Heart right ventricle (tissue), 16 donors: ENCODE results near the gene SGK1. TPM values are rescaled to one million over a fixed set of nuclear protein-coding genes. Genes with fewer than 3 reads are reported as not detected.

Source experiments
- ATAC-seq, 8 donors: fragments of 200-7000 bp; cut with Tn5 transposase; one replicate each; pipeline ENCODE4 v1.9.1; 2020; ENCODE audit warnings: mild to moderate bottlenecking in 8 of 8, moderate library complexity in 8 of 8, moderate number of reproducible peaks in 1 of 8
- DNase-seq, 2 donors: peaks; one replicate each; pipeline ENCODE4 v3.0.0-alpha.2; 2020
- H3K27ac ChIP-seq, 10 donors: fragments of 200-600 bp; sonication (generic) in 2 of 10; one replicate each; pipeline versions ENCODE4 v1.5.0 to v1.8.0; 2020 to 2022; ENCODE audit warnings: mild to moderate bottlenecking in 3 of 10
- H3K27me3 ChIP-seq, 7 donors: fragments of 200-600 bp; one replicate each; pipeline ENCODE4 v1.8.0; 2021 to 2022; ENCODE audit warnings: mild to moderate bottlenecking in 2 of 7
- H3K36me3 ChIP-seq, 9 donors: fragments of 200-600 bp; sonication (generic) in 1 of 9; one replicate each; pipeline versions ENCODE4 v1.5.0 to v1.8.0; 2020 to 2022; ENCODE audit warnings: mild to moderate bottlenecking in 2 of 9
- H3K4me1 ChIP-seq, 9 donors: fragments of 200-600 bp; sonication (generic) in 1 of 9; one replicate each; pipeline versions ENCODE4 v1.5.0 to v1.8.0; 2020 to 2022; ENCODE audit warnings: mild to moderate bottlenecking in 4 of 9
- H3K4me3 ChIP-seq, 10 donors: fragments of 200-600 bp; sonication (generic) in 2 of 10; one replicate each; pipeline versions ENCODE4 v1.5.0 to v1.8.0; 2020 to 2022; ENCODE audit warnings: mild to moderate bottlenecking in 7 of 10, moderate library complexity in 2 of 10
- H3K9me3 ChIP-seq, 11 donors: fragments of 200-600 bp in 10 of 11; sonication (generic) in 2 of 11; one replicate each; pipeline versions ENCODE4 v1.5.0 to v1.8.0; 2013 to 2022; ENCODE audit warnings: mild to moderate bottlenecking in 2 of 11, control low read depth in 1 of 11, moderate library complexity in 1 of 11
- CTCF ChIP-seq, 9 donors: fragments of 200-600 bp; sonication (generic) in 2 of 9; IDR thresholded peaks; one replicate each; pipeline versions ENCODE4 v1.5.0 to v1.8.0; 2021 to 2022; ENCODE audit warnings: antibody characterized with exemption in 9 of 9, mild to moderate bottlenecking in 5 of 9, moderate library complexity in 1 of 9
- WGBS, 2 donors: extraction: QIAGEN DNeasy Blood & Tissue Kit; methylation state at CpG; one replicate each; pipeline ENCODE4 v1.1.7; 2013; ENCODE audit warnings: inconsistent platforms in 1 of 2; 5-methylcytosine and 5-hydroxymethylcytosine counted together
- intact Hi-C, 10 donors: fragments of 100-400 bp; cut with DNase I; formaldehyde crosslinking; loops; one replicate each; pipeline versions ENCODE4 v1.11.1 to v1.14.2; 2022
- polyA plus RNA-seq, 2 donors: library from polyadenylated mRNA; stranded (reverse); fragments of 200-250 nt; gene quantifications; one replicate each; pipeline ENCODE4 v1.2.3, GENCODE V29; 2013
- total RNA-seq, 10 donors: library from RNA; stranded (reverse); fragmentation: NEBNext Ultra II Directional in 3 of 10; extraction: Animal tissue kit (Norgen Biotek cat#: 25700) in 3 of 10; gene quantifications; one replicate each; pipeline versions ENCODE4 v1.2.1 to v1.2.4, GENCODE V29; 2021 to 2023
- donor health status: Arrhythmogenic right ventricular cardiomyopathy.
- donor health status: ischemic (EF 13 %, LVEDD 7.1; RV severe dilation, severe dysfunction).
- donor health status: healthy with polysubstance abuse.
- donor health status: DM: no; HTN: yes; CAD: no.
- donor health status: DM: no; HTN: no; CAD: no.
- donor health status: ischemic (EF 25% LVEDD 6.9; RV normal size, moderate dysfunction).
- donor health status: ischemic (EF 25% LVEDD 5.7; RV mildly dilated, moderate dysfunction).
- donor health status: healthy.
- donor health status: DM: yes; HTN: yes; CAD: no.
- donor health status: Ischemic cardiomyopathy.
- donor health status: ischemic (EF 35%, LVEDD 5.7; RV mildly dilated, moderate dysfunction).
- donor health status: nonischemic (EF 11% LVEDD 7.7; RV severe dilation, severe dysfunction).
- donor health status: DM: yes; HTN: yes; CAD: no.
- donor health status: PGD.
- donor health status: ischemic (EF 29% LVEDD 5.4; RV normal size, mild dysfunction).
- donor health status: nonischemic (EF 23%, LVEDD 6.1; RV moderate dilation, normal function).

Gene SGK1
- total and polyA plus RNA-seq, 12 donors: 22.5 to 140 (median 43.6) TPM

GRCh38 chr6:134315189-134315588, 2.7 kb downstream of the SGK1 start:
- intact Hi-C loops: loop anchor here in 1 of 10 donors (10.0 kb wide), 1 partner anchor 130 kb away; no protein-coding TSS in a partner anchor
- H3K4me3 ChIP-seq: no peak overlapping the region
- peaks cover 0 to 25% (median 3%) of the 10 kb centered on the region in 7 donors for H3K27me3 ChIP-seq
- peaks cover 0 to 23% (median 14%) of the 10 kb centered on the region in 9 donors for H3K4me1 ChIP-seq
- peak overlapping the region in 1 of 10 donors; percentile 3 for H3K27ac ChIP-seq
- TF ChIP-seq CTCF (IDR thresholded peaks at IDR 0.05): no peak
- H3K36me3 ChIP-seq: no peaks in the 10 kb centered on the region
- DNase-seq (no peak), ATAC-seq (no peak)
- H3K9me3 ChIP-seq: peaks cover 0 to 7% (median 0%) of the 10 kb centered on the region in 11 donors
- 94 to 96% methylated on average over 1 of the region's 1 CpG for WGBS, 2 donors

GRCh38 chr6:134314006-134314821, 3.7 kb downstream of the SGK1 start:
- Histone ChIP-seq H3K27me3 (peaks cover 0 to 24% (median 3%) of the 10 kb centered on the region in 7 donors), H3K4me3 (no peak overlapping the region), H3K9me3 (no peaks in the 10 kb centered on the region), H3K4me1 (peaks cover 0 to 23% (median 14%) of the 10 kb centered on the region in 9 donors), H3K27ac (no peak overlapping the region), H3K36me3 (no peaks in the 10 kb centered on the region)
- intact Hi-C loops: loop anchor here in 1 of 10 donors (10.0 kb wide), 1 partner anchor 129 kb away; no protein-coding TSS in a partner anchor
- WGBS, 2 donors: 88 to 92% methylated on average over 4 of the region's 4 CpGs
- no peak for TF ChIP-seq CTCF (IDR thresholded peaks at IDR 0.05)
- ATAC-seq: no peak
- no peak for DNase-seq

GRCh38 chr6:134312038-134312660, 5.8 kb downstream of the SGK1 start:
- H3K36me3 ChIP-seq: no peaks in the 10 kb centered on the region
- intact Hi-C loops: loop anchor here in 1 of 10 donors (10.0 kb wide), 1 partner anchor 127 kb away; no protein-coding TSS in a partner anchor
- H3K4me3 ChIP-seq: no peak overlapping the region
- H3K9me3 ChIP-seq: no peaks in the 10 kb centered on the region
- ATAC-seq (no peak), DNase-seq (no peak)
- peaks cover 0 to 14% (median 3%) of the 10 kb centered on the region in 9 donors for H3K4me1 ChIP-seq
- H3K27ac ChIP-seq: no peak overlapping the region
- H3K27me3 ChIP-seq: peaks cover 0 to 3% (median 0%) of the 10 kb centered on the region in 7 donors
- TF ChIP-seq CTCF (IDR thresholded peaks at IDR 0.05): no peak
- WGBS, 2 donors: 86% methylated on average over 7 of the region's 7 CpGs

- no peaks in the 10 kb centered on the region for H3K27me3 ChIP-seq
- no peak for DNase-seq
- no peak for TF ChIP-seq CTCF (IDR thresholded peaks at IDR 0.05)
- H3K27ac ChIP-seq: no peak overlapping the region
- no peak for ATAC-seq
- H3K36me3 ChIP-seq: no peaks in the 10 kb centered on the region
- H3K4me3 ChIP-seq: no peak overlapping the region
- intact Hi-C loops: loop anchor here in 1 of 10 donors (10.0 kb wide), 1 partner anchor 126 kb away; no protein-coding TSS in a partner anchor
- peaks cover 0 to 7% (median 0%) of the 10 kb centered on the region in 9 donors for H3K4me1 ChIP-seq
- no peaks in the 10 kb centered on the region for H3K9me3 ChIP-seq
- WGBS, 2 donors: 91 to 92% methylated on average over 2 of the region's 2 CpGs
Measured at GRCh38 chr6:134310817-134311216, 7.1 kb downstream of the SGK1 start.
